GM12873 (cell line): Measurements from ENCODE around the gene LPAR2.

Source experiments
- CTCF ChIP-seq: IDR thresholded peaks from 2 replicates; pipeline ENCODE4 v1.5.1; 2012; ENCODE audit warnings: low read depth, mild to moderate bottlenecking, moderate library complexity, low read length, control low read depth; ENCODE audit not compliant: insufficient read depth; ENCODE audit errors: missing control alignments

LPAR2 gene

GRCh38 chr19:19656451-19657396, 28.7 kb upstream of the LPAR2 start:
- TF ChIP-seq CTCF, result no peak

- no peak for TF ChIP-seq CTCF
Measured at GRCh38 chr19:19655641-19656343, 27.8 kb upstream of the LPAR2 start.

GRCh38 chr19:19655051-19655594, 27.1 kb upstream of the LPAR2 start:
- TF ChIP-seq CTCF, result no peak

- no peak for TF ChIP-seq CTCF
Measured at GRCh38 chr19:19654441-19654840, 26.4 kb upstream of the LPAR2 start.

- TF ChIP-seq CTCF, result no peak
Measured at GRCh38 chr19:19653597-19654147, 25.7 kb upstream of the LPAR2 start.

- no peak for TF ChIP-seq CTCF
Measured at GRCh38 chr19:19652482-19653295, 24.7 kb upstream of the LPAR2 start.
